K562 (cell line): ENCODE data around the gene SH3BP5L. TPM values are rescaled to one million over a fixed set of nuclear protein-coding genes. Genes with fewer than 3 reads are reported as not detected.
A peak's percentile ranks its signal among the peaks of the same experiment; 100 is the strongest.

ENCODE experiments used
- ARID1B ChIP-seq: fragments of 450-650 bp; IDR thresholded peaks from 2 replicates; pipeline ENCODE4 v1.6.1; 2016; ENCODE audit warnings: antibody characterized with exemption, mild to moderate bottlenecking, inconsistent platforms
- BRD4 ChIP-seq: fragments of 200-600 bp; sonication (generic); IDR thresholded peaks from 2 replicates; pipeline ENCODE4 v1.6.1; 2017; ENCODE audit warnings: inconsistent platforms
- CBFA2T2 ChIP-seq: fragments of 450-650 bp; conservative IDR thresholded peaks from 2 replicates; pipeline ENCODE4 v1.6.1; 2017; ENCODE audit warnings: mild to moderate bottlenecking
- DPF2 ChIP-seq: fragments of 450-650 bp; IDR thresholded peaks from 2 replicates; pipeline ENCODE4 v1.6.1; 2016
- HNRNPK ChIP-seq: fragments of 200-400 bp; formaldehyde crosslinking; IDR thresholded peaks from one replicate; pipeline ENCODE4 v1.6.1; 2018; ENCODE audit warnings: mild to moderate bottlenecking, low read depth, low read length; ENCODE audit not compliant: poor library complexity, severe bottlenecking
- NR2F6 ChIP-seq: fragments of 450-650 bp; formaldehyde crosslinking; IDR thresholded peaks from 2 replicates; pipeline ENCODE4 v1.4.0; 2020; ENCODE audit warnings: mild to moderate bottlenecking
- PML ChIP-seq: IDR thresholded peaks from 2 replicates; pipeline ENCODE4 v1.6.1; 2012; ENCODE audit warnings: low read length, inconsistent platforms
- PYGO2 ChIP-seq: fragments of 450-650 bp; IDR thresholded peaks from 2 replicates; pipeline ENCODE4 v1.6.1; 2016; ENCODE audit warnings: mild to moderate bottlenecking, missing genetic modification characterization, moderate library complexity, missing compliant biosample characterization
- RCOR1 ChIP-seq, 2 experiments: IDR thresholded peaks; 2 replicates each; pipeline ENCODE4 v1.6.1; 2012; ENCODE audit warnings: low read depth in 2 of 2, low read length in 2 of 2, borderline replicate concordance in 1 of 2, improper control_type of control experiment in 1 of 2
- RNF2 ChIP-seq: sonication (generic); IDR thresholded peaks from 2 replicates; pipeline ENCODE4 v1.6.1; 2016
- ZNF263 ChIP-seq: sonication (generic); formaldehyde crosslinking; IDR thresholded peaks from 2 replicates; pipeline ENCODE4 v1.8.0; 2022; ENCODE audit warnings: mild to moderate bottlenecking, missing genetic modification reagents, borderline replicate concordance
- ZNF274 ChIP-seq: IDR thresholded peaks from 2 replicates; pipeline ENCODE4 v1.6.1; 2011; ENCODE audit warnings: low read depth, mild to moderate bottlenecking, low read length, moderate library complexity, borderline replicate concordance
- ZNF77 ChIP-seq: fragments of 250-450 bp; sonication (Bioruptor Pico); IDR thresholded peaks from 2 replicates; pipeline ENCODE4 v1.5.0; 2020
- ZNF785 ChIP-seq: fragments of 250-450 bp; sonication (Bioruptor Pico); IDR thresholded peaks from 2 replicates; pipeline ENCODE4 v1.4.0; 2020; ENCODE audit warnings: mild to moderate bottlenecking
- ZSCAN32 ChIP-seq: fragments of 450-650 bp; formaldehyde crosslinking; IDR thresholded peaks from 2 replicates; pipeline ENCODE4 v1.4.0; 2020; ENCODE audit warnings: mild to moderate bottlenecking, moderate library complexity
- polyA plus RNA-seq, 8 experiments: library from polyadenylated mRNA; depleted of rRNA in 4 of 8; stranded (reverse) in 5 of 8; unstranded in 3 of 8; fragments of >200 nt; fragmentation: Nextera tagmentation in 2 of 8; fragmentation: Illumina TruSeq in 1 of 8; extraction: Ambion mirVana in 2 of 8; extraction: Trizol in 1 of 8; gene quantifications; 2 replicates each; pipeline versions ENCODE4 v1.2.1 to v1.2.3, GENCODE V29; 2011 to 2014; ENCODE audit warnings: inconsistent platforms in 1 of 8, missing spikeins in 1 of 8
- total RNA-seq, 7 experiments: library from RNA; depleted of rRNA in 6 of 7; stranded (reverse); fragments of >200 nt in 6 of 7; fragmentation: Illumina TruSeq in 2 of 7; extraction: Trizol in 2 of 7; gene quantifications; 2 replicates each; pipeline versions ENCODE4 v1.2.1 to v1.2.3, GENCODE V29; 2011 to 2021; ENCODE audit warnings: low replicate concordance in 1 of 7
- TF ChIP-seq, protein P1 (sequence below): sonication (generic); formaldehyde crosslinking; IDR thresholded peaks from 2 replicates; pipeline ENCODE4 v1.8.1; 2023; ENCODE audit warnings: mild to moderate bottlenecking, missing genetic modification reagents
- TF ChIP-seq, protein P2 (sequence below): fragments of 450-650 bp; conservative IDR thresholded peaks from 2 replicates; pipeline ENCODE4 v1.6.1; 2016; ENCODE audit warnings: missing genetic modification characterization, low read depth, mild to moderate bottlenecking, missing compliant biosample characterization, moderate library complexity
- TF ChIP-seq, protein P3 (sequence below), 2 experiments: fragments of 150-350 bp in 1 of 2; IDR thresholded peaks; 2 replicates each; pipeline ENCODE4 v1.6.1; 2012 to 2016; ENCODE audit warnings: low read depth in 2 of 2, low read length in 2 of 2, mild to moderate bottlenecking in 1 of 2, moderate library complexity in 1 of 2
- TF ChIP-seq, protein P4 (sequence below): sonication (generic); formaldehyde crosslinking; IDR thresholded peaks from 2 replicates; pipeline ENCODE4 v1.8.0; 2022; ENCODE audit warnings: mild to moderate bottlenecking, missing genetic modification reagents

The SH3BP5L gene
- total and polyA plus RNA-seq, 9 of the 15 experiments (the other 6 are each of a cell fraction or from before 2014, with no cell fraction given): 1.9 to 26.5 (median 15.8) TPM

DNA sequence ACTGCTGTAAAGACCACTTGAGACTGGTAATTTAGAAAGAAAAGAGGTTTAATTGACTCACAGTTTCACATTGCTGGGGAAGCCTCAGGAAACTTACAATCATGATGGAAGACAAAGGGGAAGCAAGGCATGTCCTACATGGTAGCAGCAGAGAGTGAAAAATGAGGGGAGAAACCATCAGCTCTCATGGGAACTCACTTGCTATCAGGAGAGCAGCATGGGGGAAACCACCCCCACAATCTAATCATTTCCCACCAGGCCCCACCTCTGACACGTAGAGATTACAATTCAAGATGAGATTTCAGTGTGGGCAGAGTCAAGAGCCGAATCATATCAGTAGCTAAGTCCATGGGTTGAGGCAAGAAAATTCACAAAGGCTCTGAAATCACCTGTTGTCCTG, 46.4 kb downstream of the SH3BP5L start (continued):
- TF ChIP-seq, protein P1, sequence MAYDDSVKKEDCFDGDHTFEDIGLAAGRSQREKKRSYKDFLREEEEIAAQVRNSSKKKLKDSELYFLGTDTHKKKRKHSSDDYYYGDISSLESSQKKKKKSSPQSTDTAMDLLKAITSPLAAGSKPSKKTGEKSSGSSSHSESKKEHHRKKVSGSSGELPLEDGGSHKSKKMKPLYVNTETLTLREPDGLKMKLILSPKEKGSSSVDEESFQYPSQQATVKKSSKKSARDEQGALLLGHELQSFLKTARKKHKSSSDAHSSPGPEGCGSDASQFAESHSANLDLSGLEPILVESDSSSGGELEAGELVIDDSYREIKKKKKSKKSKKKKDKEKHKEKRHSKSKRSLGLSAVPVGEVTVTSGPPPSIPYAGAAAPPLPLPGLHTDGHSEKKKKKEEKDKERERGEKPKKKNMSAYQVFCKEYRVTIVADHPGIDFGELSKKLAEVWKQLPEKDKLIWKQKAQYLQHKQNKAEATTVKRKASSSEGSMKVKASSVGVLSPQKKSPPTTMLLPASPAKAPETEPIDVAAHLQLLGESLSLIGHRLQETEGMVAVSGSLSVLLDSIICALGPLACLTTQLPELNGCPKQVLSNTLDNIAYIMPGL (CRISPR knock-in tag): no peak
- TF ChIP-seq NR2F6: no peak
- no peak for TF ChIP-seq RNF2
- peak; percentile 44; the same call in 1 of the 2 replicates for TF ChIP-seq CBFA2T2
- TF ChIP-seq ZNF274: no peak
- TF ChIP-seq ARID1B: peak; percentile 38; the same call in 1 of the 2 replicates
- no peak for TF ChIP-seq DPF2
- TF ChIP-seq PYGO2: no peak
- TF ChIP-seq ZNF263: no peak
- no peak for TF ChIP-seq HNRNPK
- no peak for TF ChIP-seq PML
- peak in 1 of 2 experiments; percentile 8; a peak in 1 of 4 replicates for TF ChIP-seq RCOR1 (IDR thresholded peaks at IDR 0.05; ENCODE audit: borderline replicate concordance in 1 of 2, low read depth in 2 of 2, low read length in 2 of 2)
- TF ChIP-seq ZNF785 (CRISPR knock-in tag): no peak
- TF ChIP-seq, protein P2, sequence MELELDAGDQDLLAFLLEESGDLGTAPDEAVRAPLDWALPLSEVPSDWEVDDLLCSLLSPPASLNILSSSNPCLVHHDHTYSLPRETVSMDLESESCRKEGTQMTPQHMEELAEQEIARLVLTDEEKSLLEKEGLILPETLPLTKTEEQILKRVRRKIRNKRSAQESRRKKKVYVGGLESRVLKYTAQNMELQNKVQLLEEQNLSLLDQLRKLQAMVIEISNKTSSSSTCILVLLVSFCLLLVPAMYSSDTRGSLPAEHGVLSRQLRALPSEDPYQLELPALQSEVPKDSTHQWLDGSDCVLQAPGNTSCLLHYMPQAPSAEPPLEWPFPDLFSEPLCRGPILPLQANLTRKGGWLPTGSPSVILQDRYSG (tag): no peak
- TF ChIP-seq, protein P3, sequence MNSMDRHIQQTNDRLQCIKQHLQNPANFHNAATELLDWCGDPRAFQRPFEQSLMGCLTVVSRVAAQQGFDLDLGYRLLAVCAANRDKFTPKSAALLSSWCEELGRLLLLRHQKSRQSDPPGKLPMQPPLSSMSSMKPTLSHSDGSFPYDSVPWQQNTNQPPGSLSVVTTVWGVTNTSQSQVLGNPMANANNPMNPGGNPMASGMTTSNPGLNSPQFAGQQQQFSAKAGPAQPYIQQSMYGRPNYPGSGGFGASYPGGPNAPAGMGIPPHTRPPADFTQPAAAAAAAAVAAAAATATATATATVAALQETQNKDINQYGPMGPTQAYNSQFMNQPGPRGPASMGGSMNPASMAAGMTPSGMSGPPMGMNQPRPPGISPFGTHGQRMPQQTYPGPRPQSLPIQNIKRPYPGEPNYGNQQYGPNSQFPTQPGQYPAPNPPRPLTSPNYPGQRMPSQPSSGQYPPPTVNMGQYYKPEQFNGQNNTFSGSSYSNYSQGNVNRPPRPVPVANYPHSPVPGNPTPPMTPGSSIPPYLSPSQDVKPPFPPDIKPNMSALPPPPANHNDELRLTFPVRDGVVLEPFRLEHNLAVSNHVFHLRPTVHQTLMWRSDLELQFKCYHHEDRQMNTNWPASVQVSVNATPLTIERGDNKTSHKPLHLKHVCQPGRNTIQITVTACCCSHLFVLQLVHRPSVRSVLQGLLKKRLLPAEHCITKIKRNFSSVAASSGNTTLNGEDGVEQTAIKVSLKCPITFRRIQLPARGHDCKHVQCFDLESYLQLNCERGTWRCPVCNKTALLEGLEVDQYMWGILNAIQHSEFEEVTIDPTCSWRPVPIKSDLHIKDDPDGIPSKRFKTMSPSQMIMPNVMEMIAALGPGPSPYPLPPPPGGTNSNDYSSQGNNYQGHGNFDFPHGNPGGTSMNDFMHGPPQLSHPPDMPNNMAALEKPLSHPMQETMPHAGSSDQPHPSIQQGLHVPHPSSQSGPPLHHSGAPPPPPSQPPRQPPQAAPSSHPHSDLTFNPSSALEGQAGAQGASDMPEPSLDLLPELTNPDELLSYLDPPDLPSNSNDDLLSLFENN (IDR thresholded peaks at IDR 0.05; ENCODE audit: low read depth in 2 of 2, low read length in 2 of 2): no peak
- no peak for TF ChIP-seq ZSCAN32 (CRISPR knock-in tag)
- no peak for TF ChIP-seq BRD4
- TF ChIP-seq, protein P4, sequence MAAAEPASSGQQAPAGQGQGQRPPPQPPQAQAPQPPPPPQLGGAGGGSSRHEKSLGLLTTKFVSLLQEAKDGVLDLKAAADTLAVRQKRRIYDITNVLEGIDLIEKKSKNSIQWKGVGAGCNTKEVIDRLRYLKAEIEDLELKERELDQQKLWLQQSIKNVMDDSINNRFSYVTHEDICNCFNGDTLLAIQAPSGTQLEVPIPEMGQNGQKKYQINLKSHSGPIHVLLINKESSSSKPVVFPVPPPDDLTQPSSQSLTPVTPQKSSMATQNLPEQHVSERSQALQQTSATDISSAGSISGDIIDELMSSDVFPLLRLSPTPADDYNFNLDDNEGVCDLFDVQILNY (CRISPR knock-in tag): no peak
- TF ChIP-seq ZNF77 (CRISPR knock-in tag): no peak
